Activated T-cell treated with anti-CD3 and anti-CD28 coated beads for 1 hour (primary cell): ENCODE results near the gene FPR3.
"Not testable (repeated sequence)": the region's sequence is repeated elsewhere in the genome, so short reads cannot be mapped to it uniquely, and the experiment has no call there.

Experiments used
- DNase-seq: peaks from one replicate; pipeline ENCODE4 v3.0.0-alpha.2; 2020; ENCODE audit warnings: low read depth

Gene FPR3

DNA sequence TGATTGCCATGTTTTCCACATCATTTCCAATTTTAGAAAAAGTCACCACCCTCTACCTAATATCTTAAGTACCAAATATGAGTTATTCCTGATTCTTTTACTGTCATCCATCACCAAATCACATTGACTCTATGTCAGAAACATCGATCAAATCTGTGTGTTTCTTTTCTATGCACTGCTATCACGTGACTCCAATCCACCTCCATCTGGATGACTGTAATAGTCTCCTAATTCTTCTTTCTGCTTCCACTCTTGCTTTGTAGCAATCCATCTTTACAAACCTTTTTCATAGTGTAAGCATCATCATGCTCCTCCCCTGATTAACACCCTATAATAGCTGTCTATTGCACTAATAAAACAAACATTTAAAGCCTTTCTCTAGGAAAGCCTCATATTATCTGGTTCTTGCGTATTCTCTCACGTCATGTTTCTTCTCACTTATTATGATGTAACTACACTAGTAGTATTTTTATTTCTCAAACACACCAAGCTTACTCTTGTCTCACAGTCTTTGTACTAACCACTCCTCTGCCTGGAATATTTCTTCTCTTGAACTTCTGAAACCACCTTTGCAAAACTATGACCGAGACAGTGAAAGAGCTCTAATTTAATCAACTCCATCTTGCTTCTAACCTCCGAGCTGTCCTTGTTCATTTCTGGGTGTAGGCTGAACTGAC lies 10.7 kb upstream of the FPR3 start:
- no peak for DNase-seq

DNA sequence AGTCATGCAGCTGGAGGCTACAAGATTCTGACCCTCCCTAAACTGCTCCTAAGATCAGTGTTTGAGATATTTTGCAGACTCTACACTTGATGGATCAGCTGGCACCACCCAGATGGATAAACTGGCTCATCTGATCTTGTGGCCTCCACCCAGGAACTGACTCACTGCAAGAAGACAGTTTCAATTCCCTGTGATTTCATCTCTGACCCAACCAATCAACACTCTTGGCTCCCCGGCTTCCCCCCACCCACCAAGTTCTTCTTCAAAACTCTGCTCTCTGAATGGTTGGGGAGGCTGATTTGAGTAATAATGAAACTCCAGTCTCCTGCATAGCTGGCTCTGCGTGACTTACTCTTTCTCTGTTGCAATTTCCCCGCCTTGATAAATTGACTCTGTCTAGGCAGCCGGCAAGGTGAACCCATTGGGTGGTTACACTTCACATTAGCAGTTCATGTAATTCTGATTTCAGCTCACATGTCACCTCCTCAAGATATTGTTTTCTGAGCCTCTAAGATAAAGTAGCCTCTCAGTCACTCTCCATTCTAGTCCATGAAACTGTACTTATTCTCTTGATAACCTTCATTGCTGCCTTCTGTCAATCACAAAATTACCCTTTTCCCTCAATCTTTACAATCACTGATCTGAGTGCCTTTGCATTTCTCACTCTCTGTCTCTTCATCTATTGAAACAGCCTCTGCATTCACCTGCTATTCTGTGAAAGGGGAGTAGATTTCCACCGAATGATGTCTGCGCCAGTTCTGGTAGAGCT lies 9.9 kb upstream of the FPR3 start:
- DNase-seq: no peak

DNA sequence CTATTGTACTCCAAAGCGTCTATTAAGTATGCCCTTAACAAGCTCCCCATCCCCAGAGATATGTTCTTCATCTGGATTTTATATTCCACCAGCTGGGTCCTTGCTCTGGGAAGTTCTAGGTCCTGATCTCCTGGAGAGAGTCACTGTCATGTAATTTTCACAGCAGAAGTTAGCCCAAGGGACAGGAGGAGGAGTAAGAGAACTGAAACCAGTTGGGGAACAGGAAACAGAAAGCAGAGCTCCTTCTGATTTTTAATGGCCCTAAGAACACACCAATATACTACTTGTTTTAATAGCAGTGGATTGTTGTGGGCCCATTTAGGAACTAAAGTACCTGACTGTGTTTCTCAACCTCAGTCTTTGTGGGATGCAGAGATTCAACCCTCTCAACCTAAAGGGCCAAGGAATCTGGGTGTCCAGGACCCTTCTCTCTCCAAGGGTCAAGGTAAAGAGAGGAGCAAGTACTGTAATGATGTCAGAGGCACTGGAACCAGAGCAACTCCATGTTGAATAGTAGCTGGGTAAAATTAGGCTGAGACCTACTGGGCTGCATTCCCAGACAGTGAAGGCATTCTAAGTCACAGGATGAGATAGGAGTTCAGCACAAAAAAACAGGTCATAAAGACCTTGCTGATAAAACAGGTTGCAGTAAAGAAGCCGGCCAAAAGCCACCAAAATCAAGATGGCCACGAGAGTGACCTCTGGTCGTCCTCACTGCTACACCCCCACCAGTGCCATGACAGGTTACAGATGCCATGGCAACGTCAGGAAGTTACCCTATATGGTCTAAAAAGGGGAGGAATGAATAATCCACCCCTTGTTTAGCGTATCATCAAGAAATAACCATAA lies 8.1 kb upstream of the FPR3 start:
- no peak for DNase-seq

DNA sequence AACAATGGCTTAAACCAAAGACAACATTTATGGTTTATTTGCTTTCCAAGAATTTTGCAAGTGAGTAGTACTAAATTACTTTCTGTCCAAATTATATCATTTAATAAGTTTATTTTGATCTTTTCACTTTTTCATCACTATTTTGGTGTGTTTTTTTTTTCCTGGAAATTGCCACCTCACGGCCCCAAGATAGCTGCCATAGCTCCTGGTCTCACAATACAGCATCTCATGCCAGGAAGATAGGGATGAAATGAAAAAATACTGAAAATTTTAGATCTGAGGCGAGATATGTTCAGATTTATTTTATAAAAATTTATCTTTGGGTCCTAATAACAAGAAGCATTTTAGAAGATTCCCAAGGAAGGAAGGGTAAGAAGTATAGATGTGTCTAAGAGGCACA lies 6.9 kb upstream of the FPR3 start:
- DNase-seq: no peak

DNA sequence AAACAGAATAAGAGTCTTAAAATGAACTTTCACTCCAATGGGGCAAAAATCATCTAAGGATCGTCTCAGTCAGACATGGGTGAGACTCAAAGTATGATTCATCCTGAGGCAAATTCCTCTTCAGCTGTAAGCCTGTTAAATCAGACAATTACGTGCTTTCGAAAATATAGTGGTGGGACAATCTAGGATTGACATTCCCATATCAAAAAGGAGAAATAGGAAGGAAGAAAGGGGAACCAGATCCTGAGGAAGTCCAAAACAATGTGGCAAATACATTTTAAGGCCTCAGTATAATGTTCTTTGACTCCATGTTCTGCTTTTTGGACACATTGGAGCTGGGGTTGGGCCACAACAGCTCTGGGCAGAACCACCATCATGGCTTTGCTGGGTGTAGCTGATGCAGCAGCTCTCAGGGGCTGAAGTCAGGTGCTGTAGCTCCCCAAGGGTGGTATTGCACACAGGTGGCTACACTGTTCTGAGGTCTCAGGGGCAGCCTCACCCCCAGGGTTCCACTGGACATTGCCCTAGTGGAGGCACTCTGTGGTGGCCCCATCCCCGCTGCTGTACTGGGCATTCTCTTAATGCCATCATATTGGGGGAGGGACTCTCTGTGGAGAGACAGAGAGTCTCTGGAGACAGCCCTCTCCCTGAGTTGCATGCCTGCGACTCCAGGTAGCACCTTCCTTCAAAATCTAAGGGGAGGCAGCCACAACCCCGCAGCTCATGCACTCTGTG lies 5.7 kb upstream of the FPR3 start:
- DNase-seq: no peak

DNA sequence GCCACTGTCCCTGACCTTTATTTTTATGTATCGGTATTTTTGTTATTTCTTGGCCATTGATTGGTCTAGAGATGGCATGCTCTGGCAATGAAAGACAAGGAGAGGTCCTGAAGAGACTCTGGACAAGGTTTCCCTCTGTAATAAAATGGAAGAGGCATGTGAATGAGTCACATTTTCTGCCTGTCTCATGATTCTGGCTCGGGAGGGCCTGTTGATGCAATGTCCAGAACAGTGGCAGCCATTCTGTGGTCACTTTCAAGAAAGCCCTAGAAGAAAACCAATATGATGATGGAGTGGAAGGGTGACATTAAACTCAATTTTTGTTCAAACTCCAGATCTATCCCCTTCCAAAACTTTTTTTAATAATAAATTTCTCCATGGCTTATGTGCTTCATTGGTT lies 2.0 kb upstream of the FPR3 start:
- DNase-seq: no peak

DNA sequence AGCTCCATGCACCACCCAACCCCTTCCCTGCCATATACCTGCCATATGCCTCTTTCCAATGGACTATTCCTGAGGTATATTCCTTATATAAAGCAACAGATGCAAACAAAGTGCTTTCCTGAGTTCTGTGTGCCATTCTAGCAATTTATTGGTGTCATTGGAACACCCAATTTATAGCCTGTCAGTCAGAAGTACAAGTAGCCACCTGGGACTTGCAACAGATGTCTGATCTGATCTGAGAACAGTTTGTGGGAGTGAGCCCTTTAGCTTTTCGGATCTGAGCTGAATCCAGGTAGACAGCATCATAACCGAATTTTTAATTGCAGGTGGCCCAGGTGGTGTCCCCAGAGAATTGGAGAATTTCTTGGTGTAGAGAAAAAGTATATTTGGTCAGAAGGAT lies 963 bp upstream of the FPR3 start:
- no peak for DNase-seq

DNA sequence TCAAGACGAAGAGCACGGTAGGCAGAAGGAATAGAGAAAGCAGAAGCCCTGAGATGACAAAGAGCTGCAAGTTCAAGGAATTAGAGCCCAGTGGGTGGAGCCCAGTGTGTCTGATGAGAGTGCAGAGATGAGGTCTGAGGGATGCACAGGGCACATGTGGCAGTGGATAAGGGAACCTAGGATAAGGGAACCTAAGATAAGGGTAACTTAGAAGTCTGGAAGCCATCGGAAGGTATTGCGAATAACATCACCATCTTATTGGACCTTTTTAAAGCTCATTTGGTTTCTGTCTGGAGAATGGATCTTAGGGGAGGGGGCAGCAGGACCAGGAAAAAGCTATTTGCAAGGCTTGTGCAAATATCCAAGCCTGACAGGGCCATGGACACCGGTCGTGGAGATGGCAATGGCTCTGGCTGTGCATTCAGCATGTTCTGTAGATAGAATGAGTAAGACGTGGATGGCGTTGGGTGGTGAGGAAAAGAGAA lies 1.3 kb downstream of the FPR3 start:
- DNase-seq: no peak

DNA sequence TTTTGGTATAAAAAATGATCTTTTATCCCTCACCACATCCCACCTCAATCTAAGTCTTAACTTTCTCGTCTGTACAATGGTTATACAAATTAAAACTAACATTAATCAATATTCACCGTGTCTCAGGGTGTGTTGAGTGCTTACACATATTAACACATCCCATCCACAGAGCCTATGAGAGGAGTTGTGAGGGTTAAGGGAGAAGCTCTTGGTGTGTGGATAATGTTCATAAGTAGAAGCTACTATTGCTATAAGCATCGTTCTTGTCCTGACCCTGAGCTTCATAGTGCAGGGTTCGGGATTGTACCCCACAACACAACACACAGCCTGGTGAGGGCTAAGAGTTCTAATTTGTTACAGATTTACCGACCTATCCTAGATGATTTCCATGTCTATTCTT lies 2.5 kb downstream of the FPR3 start:
- no peak for DNase-seq

DNA sequence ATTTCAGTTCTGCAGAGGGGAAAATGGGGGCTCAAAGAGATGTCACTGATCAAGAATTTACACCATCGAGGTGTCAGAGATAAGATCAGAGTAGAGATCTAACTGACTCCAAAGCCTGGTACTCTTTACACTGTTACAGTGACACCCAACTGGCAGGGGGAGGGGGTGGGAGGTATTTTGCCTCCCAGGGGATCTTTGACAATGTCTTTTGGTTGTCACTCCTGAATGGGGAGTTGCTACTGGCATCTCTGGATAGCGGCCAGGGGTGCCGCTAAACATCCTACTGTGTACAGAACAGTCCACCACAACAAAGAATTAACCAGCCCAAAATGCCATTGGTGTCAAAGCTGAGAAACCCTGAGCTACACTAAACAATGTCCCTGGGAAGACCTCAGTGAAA lies 3.1 kb downstream of the FPR3 start:
- no peak for DNase-seq

DNA sequence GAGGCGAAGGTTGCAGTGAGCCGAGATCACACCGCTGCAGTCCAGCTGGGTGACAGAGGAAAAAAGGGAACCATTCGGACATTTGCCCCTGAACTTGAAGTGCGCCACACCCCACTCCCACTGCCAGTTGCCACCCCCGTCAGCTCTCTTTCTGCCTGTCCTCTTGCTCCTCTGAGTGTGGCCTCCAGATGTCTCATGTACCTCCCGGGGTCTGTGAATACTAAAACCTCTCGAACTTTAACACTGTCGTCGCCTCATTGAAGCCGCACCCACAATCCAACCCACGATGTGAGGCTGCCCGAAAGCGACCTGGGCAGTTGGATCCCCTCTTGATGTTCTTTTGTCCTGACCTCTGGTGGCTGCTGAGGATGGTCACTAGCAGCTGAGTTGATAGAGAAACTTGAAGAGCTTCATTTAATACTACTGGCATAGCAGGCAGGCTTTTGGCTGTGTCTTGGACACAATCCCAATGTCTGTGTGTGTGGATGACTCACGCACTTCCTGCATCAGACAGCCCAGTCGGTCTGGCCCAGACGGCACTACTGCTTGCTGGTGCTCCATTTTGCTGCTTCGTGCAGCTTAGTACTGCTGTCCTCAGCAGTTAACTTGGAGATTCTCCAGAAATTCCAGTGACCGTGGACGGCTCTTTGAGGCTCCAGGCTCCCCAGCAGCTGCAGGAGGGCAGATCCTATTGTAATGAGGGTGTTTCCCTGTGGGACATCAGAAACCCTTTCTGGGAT lies 4.2 kb downstream of the FPR3 start:
- no peak for DNase-seq

DNA sequence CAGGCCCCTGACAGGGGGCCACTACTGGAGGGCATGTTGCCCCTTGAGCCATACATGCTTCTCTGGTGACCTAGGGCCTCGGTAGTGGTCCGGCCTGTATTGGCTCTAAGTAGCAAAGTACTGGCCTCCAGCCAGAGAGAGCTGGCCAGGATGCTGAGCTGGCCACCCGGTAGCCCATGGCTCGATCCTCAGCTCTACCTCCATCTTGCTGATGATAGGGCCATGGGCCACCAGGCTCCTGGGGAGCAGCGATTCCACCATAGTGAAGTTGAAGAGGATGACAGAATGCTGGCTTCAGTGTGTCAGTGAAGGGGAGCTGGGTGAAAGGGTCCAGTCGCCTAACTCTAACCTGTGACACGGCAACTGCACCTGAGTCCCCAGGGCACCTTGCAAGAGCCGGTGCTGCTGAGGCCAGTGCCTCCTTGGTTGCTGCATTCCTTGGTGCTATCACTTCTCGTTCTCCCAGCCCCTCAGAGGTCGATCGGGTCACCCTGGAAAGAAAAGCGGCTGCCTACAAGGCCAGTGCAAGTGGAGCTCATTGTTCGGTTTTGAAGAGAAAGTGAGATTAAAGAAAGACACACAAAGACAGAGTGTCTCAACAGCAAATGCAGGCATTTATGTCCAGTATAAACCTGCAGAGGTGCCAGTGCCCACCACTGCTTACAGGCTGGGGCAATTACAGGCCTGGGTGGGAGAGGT lies 5.0 kb downstream of the FPR3 start:
- no peak for DNase-seq

DNA sequence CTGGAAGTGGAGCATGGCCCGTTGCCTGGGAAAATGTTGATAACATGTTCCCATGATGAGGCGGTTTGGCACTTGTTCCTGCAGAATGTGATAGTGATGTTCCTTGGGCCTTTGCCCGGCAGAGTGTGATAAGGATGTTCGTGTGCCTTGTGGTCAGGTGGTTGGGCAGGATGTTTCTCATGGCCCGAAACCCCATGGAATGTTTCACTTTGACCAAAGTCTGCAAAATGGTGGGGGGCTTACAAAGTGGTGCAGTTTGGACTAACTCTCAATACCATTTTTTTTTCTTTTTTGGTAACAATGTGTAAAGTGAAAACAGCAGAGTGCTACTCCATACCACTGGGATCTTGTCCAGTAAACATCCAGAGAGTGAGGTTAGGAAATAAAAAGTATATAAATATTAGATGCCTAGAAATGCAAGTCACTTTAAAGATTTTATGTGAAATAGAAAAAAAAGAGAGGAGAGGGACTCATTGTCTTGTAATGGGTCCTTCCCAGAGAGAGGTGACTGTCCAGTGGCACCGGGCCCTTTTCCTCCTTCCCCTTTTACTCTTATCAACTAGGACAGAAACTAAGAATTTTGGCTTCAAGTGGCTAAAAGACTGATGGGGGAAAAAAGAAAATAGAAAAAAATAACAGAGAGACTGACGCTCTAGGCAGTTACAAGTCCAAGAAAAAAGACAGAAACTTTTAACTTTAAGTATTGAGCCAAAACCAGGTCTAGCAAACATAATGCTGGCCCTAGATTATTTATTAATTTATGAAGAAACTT lies 5.7 kb downstream of the FPR3 start:
- DNase-seq: no peak

DNA sequence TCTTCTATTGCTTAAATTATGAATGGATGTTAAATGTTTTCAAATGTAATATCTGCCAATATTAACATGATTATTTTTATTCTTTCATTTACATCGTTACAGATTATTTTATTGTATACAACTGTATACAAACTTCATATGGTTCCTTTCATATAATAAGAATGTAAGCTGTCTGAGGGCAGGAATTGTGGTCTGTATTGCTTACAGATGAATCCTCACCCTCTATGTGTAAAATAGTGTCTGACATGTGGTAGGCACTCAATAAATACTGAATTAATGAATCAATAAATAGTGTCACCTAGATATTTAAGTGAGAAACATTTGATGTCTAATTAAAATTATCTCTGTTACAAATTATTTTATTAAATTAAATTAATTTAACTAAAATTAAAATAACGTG lies 7.8 kb downstream of the FPR3 start:
- no peak for DNase-seq

DNA sequence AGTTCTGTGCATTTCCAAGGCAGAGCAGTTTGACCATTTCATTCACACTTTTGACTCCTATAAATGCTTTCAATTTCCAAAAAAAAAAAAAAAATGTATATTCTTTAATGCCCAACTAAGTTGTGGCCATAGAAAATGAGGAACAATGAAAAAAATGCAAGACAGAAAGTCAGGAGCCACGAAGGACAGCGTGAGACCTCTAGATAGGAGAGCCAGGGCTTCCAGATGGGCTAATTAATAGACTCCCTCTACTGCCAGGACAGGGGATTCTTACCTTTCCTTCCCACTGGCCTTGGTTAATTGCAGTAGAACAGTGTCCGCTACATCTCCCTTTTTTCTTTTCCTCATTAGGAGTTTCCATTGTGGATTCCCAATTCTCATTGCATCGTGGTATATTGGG lies 8.6 kb downstream of the FPR3 start:
- DNase-seq: no peak

DNA sequence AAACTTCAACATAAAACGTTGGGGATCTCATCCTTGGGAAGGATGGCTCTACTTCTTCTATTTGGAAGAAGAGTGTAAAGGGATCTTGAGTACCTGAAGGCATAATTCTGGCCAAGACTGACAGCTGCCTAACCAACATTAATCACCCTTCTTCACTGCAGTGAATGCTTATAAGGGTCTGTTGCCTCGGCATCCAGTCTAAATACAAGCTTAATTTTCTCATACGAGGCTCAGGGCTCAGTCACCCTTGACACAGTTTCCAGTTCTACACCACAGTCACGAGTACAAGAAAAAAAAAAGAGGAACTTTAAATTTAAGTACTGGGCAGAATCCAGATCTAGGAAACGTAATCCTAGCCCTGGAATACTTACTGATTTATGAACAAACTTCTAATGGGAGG lies 9.0 kb downstream of the FPR3 start:
- no peak for DNase-seq

DNA sequence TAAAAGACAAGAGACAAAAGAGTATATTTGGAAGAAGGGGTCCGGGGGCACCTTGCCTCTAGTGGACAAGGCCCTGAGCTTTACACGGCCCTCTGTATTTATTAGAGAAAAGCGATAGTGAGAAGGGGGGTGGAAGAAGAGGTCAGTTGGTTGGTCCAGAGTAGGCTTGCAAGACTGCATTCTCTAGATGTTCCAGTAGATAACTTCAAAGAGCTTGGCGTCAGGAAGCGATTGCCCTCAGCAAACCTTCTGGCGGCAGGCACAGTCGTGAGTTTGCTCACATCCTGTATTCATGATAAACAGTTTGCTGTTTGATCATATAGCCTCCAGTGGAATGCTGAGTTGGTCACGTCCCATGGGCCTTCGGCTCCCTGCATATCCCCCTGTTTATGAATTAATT lies 9.8 kb downstream of the FPR3 start:
- not testable (repeated sequence) for DNase-seq

DNA sequence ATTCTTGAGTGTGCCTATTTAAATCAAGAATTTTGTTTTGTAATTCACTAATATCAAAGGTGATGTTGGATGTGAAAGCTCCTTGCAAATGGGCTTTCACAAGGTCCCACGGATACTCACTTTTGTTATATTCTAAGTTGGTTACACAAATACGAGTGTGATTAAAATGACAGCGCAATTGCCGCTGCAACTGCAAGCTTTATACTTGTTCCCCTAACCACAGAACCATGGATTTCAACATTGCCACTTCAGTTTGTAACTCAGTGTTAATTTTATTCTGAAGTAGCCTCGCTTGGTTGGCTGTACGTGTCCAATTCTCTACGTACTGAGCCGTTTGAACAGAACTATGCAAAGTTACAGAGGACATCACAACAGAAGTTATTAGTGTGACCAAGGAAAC lies 10.4 kb downstream of the FPR3 start:
- DNase-seq: not testable (repeated sequence)

DNA sequence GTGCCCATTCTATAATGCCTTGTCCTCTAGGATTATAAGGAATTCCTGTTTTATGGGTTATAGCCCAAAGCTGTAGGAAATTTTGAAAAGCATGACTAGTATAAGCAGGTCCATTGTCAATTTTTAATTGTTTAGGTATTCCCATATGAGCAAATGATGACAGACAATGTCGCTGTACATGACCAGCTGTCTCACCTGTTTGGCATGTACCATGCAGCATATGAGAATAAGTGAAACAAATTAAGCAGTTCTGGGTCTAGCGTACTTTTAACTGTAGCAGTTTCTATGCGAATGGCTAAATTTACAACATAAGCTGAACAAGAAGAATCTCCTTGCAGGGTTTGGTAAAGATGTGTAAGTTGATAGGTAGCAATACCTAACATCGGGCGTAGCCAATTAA lies 11.6 kb downstream of the FPR3 start:
- not testable (repeated sequence) for DNase-seq

DNA sequence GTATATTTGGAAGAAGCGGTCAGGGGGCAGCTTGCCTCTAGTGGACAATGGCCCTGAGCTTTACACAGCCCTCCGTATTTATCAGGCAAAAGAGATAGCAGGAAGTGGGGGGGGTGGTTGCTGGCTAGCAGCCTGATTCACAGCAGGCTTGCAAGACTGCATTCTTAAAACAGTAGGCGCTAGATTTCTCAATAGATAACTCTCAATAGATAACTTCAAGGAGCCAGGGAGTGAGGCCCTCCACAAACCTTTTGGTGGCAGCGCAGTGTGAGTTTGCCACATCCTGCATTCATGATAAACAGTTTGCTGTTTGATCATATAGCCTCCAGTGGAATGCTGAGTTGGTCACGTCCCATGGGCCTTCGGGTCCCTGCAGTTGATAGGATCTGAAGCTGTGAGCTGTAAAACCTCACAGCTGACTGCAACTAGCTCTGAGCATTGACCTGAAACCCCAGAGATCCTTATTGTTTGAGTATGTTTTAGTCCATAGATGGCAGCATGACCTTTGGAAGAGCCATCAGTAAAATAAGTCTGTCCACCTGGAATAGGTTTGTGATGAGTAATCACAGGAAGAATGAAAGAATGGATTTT lies 12.2 kb downstream of the FPR3 start:
- DNase-seq: no peak
